ENCODE measurements around the gene MYH9.

The MYH9 gene

DNA sequence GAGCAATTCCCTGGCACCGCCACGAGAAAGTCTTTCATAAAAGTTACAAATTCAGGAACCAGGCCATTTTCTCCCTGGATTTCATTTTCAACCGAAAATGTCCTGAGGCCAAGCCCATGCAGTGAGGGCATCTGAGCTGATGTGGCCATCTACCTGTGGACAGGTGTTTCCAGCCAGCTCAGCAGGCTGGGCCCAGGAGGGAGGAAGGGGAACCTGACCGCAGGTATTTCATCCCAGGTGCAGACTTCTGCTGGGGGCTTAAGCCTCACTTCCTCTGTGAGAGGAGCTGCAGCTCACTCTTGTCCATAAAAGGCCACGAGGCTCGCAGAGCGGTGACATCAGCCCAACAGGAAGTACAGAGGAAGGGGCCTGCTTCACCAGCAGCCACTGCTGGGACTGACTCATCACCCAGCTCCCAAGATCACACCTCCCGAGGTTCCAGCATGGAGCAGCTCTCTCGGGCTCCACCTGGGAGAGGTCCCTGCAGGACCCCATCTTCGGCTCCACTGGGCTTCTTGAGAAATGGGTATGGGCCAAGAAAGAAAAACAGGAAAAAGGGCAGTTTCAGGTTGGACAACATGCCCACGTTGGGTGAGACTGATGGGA, 56.4 kb downstream of the MYH9 start:
- H3K4me3 Mint-ChIP-seq = peak overlapping the region; percentile 86
- H3K27ac Mint-ChIP-seq = peak overlapping the region; percentile 100
- peaks cover 96% of the 10 kb centered on the region for H3K4me1 Mint-ChIP-seq (ENCODE audit: low read depth)
- no peaks in the 10 kb centered on the region for H3K27me3 Mint-ChIP-seq
- H3K36me3 Mint-ChIP-seq (ENCODE audit: low read depth) = peaks cover 97% of the 10 kb centered on the region
- H3K9me3 Mint-ChIP-seq = no peaks in the 10 kb centered on the region

DNA sequence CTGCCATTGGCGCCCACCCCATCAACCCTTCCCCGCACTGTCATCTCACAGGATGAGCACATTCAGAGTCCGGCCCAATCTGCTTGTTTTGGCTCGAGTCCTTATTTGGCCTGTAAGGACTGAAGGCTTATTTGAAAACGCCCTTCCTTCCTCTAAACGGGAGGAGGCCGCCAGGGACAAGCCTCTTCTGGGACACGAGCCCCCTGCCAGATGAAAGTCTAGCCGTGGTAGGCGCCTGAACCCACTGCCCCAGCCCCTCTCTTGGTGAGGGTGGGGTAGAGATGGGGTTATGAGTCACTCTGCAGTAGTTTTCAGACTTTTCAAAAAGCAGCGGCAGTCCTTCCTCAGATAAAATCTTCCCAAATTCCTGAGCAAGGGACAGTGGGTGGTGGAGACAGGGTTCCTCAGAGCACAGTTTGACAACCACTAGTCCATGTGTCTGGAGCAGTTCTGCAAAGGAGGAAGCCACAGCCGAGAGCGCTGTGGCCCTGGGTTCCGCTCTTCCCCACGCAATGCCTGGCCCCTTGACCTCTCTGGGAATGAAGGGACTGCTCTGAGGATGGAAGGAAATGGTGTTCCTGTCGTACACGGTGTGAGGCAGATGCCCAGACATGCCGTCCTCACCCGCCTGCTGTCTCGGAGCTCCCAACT, 57.0 kb downstream of the MYH9 start:
- Mint-ChIP-seq H3K27me3 (no peaks in the 10 kb centered on the region), H3K27ac (peak overlapping the region; percentile 100), H3K4me3 (peak overlapping the region; percentile 86), H3K9me3 (no peaks in the 10 kb centered on the region), H3K4me1 (ENCODE audit: low read depth) (peaks cover 90% of the 10 kb centered on the region), H3K36me3 (ENCODE audit: low read depth) (peaks cover 97% of the 10 kb centered on the region)

- Mint-ChIP-seq H3K36me3 (ENCODE audit: low read depth) (peaks cover 95% of the 10 kb centered on the region), H3K9me3 (no peaks in the 10 kb centered on the region), H3K27me3 (no peaks in the 10 kb centered on the region), H3K4me3 (peak overlapping the region; percentile 86), H3K27ac (peak overlapping the region; percentile 100), H3K4me1 (ENCODE audit: low read depth) (peaks cover 83% of the 10 kb centered on the region)
Observed at GRCh38 chr22:36330127-36330526, 57.6 kb downstream of the MYH9 start.

- Mint-ChIP-seq H3K4me3 (peak overlapping the region; percentile 86), H3K27me3 (no peaks in the 10 kb centered on the region), H3K36me3 (ENCODE audit: low read depth) (peaks cover 95% of the 10 kb centered on the region), H3K9me3 (no peaks in the 10 kb centered on the region), H3K4me1 (ENCODE audit: low read depth) (peaks cover 77% of the 10 kb centered on the region), H3K27ac (peak overlapping the region; percentile 100)
Observed at GRCh38 chr22:36329254-36330078, 58.3 kb downstream of the MYH9 start.

- H3K36me3 Mint-ChIP-seq (ENCODE audit: low read depth) = peaks cover 95% of the 10 kb centered on the region
- no peaks in the 10 kb centered on the region for H3K27me3 Mint-ChIP-seq
- peak overlapping the region; percentile 86 for H3K4me3 Mint-ChIP-seq
- H3K27ac Mint-ChIP-seq = peak overlapping the region; percentile 100
- no peaks in the 10 kb centered on the region for H3K9me3 Mint-ChIP-seq
- peaks cover 70% of the 10 kb centered on the region for H3K4me1 Mint-ChIP-seq (ENCODE audit: low read depth)
Observed at GRCh38 chr22:36328635-36329253, 59.0 kb downstream of the MYH9 start.

DNA sequence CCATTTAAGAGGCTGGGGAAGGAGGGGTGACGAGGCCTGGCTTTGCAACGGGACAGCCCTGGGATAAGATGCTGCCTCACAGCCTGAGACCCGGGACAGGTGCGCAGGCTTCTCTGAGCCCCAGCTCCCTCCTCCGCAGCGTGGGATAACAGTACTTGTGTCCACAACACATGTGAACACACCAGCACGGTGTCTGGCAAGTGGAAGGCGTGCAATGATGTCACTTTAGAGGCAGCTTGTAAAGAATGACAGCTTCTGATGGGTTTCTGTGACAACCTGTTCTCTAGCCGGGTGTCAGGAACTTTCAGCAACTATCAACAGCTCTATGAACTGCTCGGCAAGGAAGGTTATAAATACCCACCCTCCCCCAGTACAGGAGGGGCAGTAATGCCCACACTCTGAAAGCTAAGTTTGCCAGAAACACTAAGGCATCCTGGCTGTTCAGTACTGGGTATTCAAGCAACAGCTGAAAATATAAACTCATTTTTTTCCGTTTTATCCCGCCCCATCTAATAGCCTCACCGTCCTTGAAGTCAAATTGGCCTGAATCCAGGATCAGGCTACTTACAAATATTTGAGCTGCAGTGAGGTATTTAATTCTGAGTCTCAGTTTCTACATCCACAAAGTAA, 59.7 kb downstream of the MYH9 start:
- Mint-ChIP-seq H3K4me1 (ENCODE audit: low read depth) (peaks cover 63% of the 10 kb centered on the region), H3K27ac (peak overlapping the region; percentile 100), H3K36me3 (ENCODE audit: low read depth) (peaks cover 93% of the 10 kb centered on the region), H3K27me3 (no peaks in the 10 kb centered on the region), H3K9me3 (no peaks in the 10 kb centered on the region), H3K4me3 (peak overlapping the region; percentile 86)

GRCh38 chr22:36326178-36327161, 61.3 kb downstream of the MYH9 start:
- Mint-ChIP-seq H3K9me3 (no peaks in the 10 kb centered on the region), H3K4me1 (ENCODE audit: low read depth) (peaks cover 47% of the 10 kb centered on the region), H3K4me3 (peak overlapping the region; percentile 1), H3K27ac (peak overlapping the region; percentile 100), H3K36me3 (ENCODE audit: low read depth) (peaks cover 86% of the 10 kb centered on the region), H3K27me3 (no peaks in the 10 kb centered on the region)

GRCh38 chr22:36325154-36326031, 62.4 kb downstream of the MYH9 start:
- peaks cover 36% of the 10 kb centered on the region for H3K4me1 Mint-ChIP-seq (ENCODE audit: low read depth)

GRCh38 chr22:36324414-36324813, 63.4 kb downstream of the MYH9 start:
- Mint-ChIP-seq H3K36me3 (ENCODE audit: low read depth) (peaks cover 83% of the 10 kb centered on the region), H3K4me1 (ENCODE audit: low read depth) (peaks cover 26% of the 10 kb centered on the region), H3K27ac (peak overlapping the region; percentile 86), H3K4me3 (no peak overlapping the region), H3K27me3 (no peaks in the 10 kb centered on the region), H3K9me3 (no peaks in the 10 kb centered on the region)

More at GRCh38 chr22:36325154-36326031, 62.4 kb downstream of the MYH9 start:
- H3K4me3 Mint-ChIP-seq = no peak overlapping the region
- no peaks in the 10 kb centered on the region for H3K27me3 Mint-ChIP-seq
- peak overlapping the region; percentile 86 for H3K27ac Mint-ChIP-seq
- no peaks in the 10 kb centered on the region for H3K9me3 Mint-ChIP-seq
- peaks cover 84% of the 10 kb centered on the region for H3K36me3 Mint-ChIP-seq (ENCODE audit: low read depth)

DNA sequence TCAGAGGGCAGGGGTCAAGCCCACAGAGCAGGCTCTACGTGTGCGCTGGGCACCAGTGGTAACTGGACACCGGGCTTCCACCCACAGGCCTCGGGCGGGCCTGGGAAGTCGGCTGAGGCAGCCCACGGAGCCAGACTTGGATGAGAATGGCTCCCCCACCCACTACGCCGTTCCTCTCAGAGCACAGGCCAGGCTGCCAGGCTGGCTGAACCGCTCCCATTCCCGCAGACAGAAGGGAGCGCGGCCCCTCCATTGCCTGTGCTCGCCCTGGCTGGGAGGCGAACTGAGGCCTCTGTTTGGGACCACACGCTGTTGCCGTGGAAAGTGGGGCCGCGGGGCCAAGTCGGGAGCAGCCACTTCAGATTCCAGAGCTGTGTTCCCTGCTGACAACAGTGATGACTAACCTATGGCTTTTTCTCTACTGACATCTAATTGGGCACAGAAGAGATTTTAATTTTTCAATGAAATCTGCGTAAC, 63.9 kb downstream of the MYH9 start:
- peaks cover 21% of the 10 kb centered on the region for H3K4me1 Mint-ChIP-seq (ENCODE audit: low read depth)
- no peaks in the 10 kb centered on the region for H3K9me3 Mint-ChIP-seq
- H3K36me3 Mint-ChIP-seq (ENCODE audit: low read depth) = peaks cover 83% of the 10 kb centered on the region
- no peak overlapping the region for H3K4me3 Mint-ChIP-seq
- peak overlapping the region; percentile 26 for H3K27ac Mint-ChIP-seq
- H3K27me3 Mint-ChIP-seq = no peaks in the 10 kb centered on the region

DNA sequence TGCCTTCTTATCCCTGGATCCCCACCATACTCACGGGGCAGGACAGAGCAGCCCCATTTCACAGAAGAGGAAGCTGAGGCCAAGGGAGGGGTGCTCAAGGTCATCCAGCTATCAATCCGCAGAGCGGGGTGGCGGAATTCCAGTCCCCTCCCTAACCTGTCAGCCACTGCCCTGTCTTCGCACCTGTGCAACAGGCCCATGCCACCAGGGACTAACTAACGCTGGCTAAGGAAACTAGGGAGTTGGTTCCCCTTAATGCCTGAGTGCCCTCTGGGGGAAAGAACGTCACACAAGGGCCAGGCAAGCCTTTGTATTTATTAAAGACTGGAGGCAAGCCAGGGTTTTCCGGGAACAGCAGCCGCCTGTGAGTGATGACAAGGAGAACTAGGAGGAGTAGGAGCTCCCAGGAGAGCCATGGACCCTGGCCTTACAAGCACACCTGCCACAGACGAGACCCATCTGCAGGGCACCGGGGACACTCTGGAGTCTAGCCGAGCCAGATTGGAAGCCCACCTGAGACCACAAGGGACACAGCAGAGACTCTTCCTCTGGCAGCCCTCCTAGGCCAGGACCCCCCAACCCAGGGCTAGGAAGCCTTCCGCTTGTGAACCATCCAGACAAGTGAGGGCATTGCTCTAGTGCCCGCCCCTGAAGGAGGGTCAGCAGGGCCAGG, 64.4 kb downstream of the MYH9 start:
- H3K4me1 Mint-ChIP-seq (ENCODE audit: low read depth) = peaks cover 15% of the 10 kb centered on the region
- H3K27me3 Mint-ChIP-seq = no peaks in the 10 kb centered on the region
- no peaks in the 10 kb centered on the region for H3K9me3 Mint-ChIP-seq
- peak overlapping the region; percentile 76 for H3K27ac Mint-ChIP-seq
- H3K36me3 Mint-ChIP-seq (ENCODE audit: low read depth) = peaks cover 80% of the 10 kb centered on the region
- H3K4me3 Mint-ChIP-seq = no peak overlapping the region

DNA sequence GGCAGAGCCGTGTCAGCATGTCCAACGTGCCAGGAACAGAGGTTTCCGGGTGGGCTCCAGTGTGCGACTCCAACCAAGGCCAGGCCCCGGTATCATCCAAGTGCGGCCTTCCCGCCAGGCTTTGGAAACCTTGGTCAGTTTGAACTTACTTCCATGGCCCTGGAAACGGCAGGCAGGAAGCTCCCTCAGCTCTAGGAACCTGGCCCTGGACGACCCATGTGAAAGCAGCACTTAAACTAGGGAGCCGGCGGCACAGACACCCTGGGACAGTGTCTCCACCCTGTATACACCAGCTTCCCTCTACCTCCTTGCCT, 65.2 kb downstream of the MYH9 start:
- H3K4me3 Mint-ChIP-seq = no peak overlapping the region
- H3K4me1 Mint-ChIP-seq (ENCODE audit: low read depth) = peaks cover 8% of the 10 kb centered on the region
- peaks cover 79% of the 10 kb centered on the region for H3K36me3 Mint-ChIP-seq (ENCODE audit: low read depth)
- H3K27ac Mint-ChIP-seq = peak overlapping the region; percentile 76
- no peaks in the 10 kb centered on the region for H3K9me3 Mint-ChIP-seq
- H3K27me3 Mint-ChIP-seq = no peaks in the 10 kb centered on the region
